Activated CD8-positive, alpha-beta T cell treated with anti-CD3 and anti-CD28 coated beads for 36 hours (primary cell): ENCODE measurements around the gene STIM2. TPM values are rescaled to one million over a fixed set of nuclear protein-coding genes. Genes with fewer than 3 reads are reported as not detected.

Experiments
- ATAC-seq: fragments of 200-7000 bp; cut with Tn5 transposase; one replicate; pipeline ENCODE4 v1.10.0; 2021; ENCODE audit warnings: mild to moderate bottlenecking, moderate library complexity
- CTCF ChIA-PET: fragments of 350-600 bp; sonication (Branson Sonifier 250); formaldehyde crosslinking; loops from one replicate; lab custom pipeline; 2021; ENCODE audit warnings: antibody characterized with exemption; lab: Charles Lee
- POLR2A ChIA-PET: fragments of 350-600 bp; sonication (Branson Sonifier 250); formaldehyde crosslinking; loops from one replicate; lab custom pipeline; 2021; ENCODE audit warnings: antibody characterized with exemption; lab: Charles Lee
- DNase-seq: peaks from one replicate; pipeline ENCODE4 v3.0.0-alpha.2; 2020
- H3K27ac Mint-ChIP-seq: one replicate; pipeline ENCODE4 v1.8.0; 2021; ENCODE audit warnings: mild to moderate bottlenecking, mixed read lengths
- H3K27me3 Mint-ChIP-seq: one replicate; pipeline ENCODE4 v1.8.0; 2021; ENCODE audit warnings: mixed read lengths
- H3K36me3 Mint-ChIP-seq: one replicate; pipeline ENCODE4 v1.8.0; 2021; ENCODE audit warnings: low read depth, mixed read lengths
- H3K4me1 Mint-ChIP-seq: one replicate; pipeline ENCODE4 v1.8.0; 2021; ENCODE audit warnings: low read depth, mixed read lengths
- H3K4me3 Mint-ChIP-seq: one replicate; pipeline ENCODE4 v1.8.0; 2021; ENCODE audit warnings: mild to moderate bottlenecking, moderate library complexity, mixed read lengths
- H3K9me3 Mint-ChIP-seq: one replicate; pipeline ENCODE4 v1.8.0; 2021; ENCODE audit warnings: mixed read lengths
- CTCF ChIP-seq: fragments of 200-600 bp; IDR thresholded peaks from one replicate; pipeline ENCODE4 v1.8.0; 2022; ENCODE audit warnings: antibody characterized with exemption, mild to moderate bottlenecking
- intact Hi-C: fragments of 100-400 bp; cut with micrococcal nuclease; formaldehyde crosslinking; loops from one replicate; pipeline ENCODE4 v1.10.0; 2022
- total RNA-seq, 2 experiments: library from RNA; stranded (reverse); gene quantifications; one replicate each; pipeline ENCODE4 v1.2.3, GENCODE V29; 2021

The STIM2 gene
- total RNA-seq, 2 experiments from 2014 or later = 44.4 to 46.6 TPM

DNA sequence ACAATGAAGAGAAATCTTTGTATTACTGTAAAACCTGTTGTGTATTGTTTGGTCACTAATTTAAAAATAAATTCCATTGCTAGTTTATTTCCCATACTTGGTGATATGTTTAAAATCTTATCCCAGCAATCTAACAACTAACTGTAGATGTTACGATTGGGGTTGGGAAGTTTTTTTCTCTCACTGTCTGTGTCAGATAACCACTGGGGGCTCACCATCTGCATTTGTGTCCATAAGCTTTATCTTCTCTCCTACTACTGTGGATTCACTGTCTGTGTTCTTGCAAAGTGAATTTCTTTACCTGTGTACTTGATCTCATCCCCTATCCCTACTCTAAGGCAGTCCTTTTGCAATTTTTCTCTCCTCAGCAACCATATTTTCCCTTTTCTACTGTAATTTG is 81.3 kb downstream of the STIM2 start:
- DNase-seq = no peak
- Mint-ChIP-seq H3K4me1 (peaks cover 60% of the 10 kb centered on the region), H3K9me3 (peaks cover 5% of the 10 kb centered on the region), H3K27me3 (no peaks in the 10 kb centered on the region), H3K36me3 (peaks cover 28% of the 10 kb centered on the region), H3K27ac (no peak overlapping the region), H3K4me3 (no peak overlapping the region)
- no peak for ATAC-seq
- TF ChIP-seq CTCF = no peak
- ChIA-PET POLR2A (no interaction called here), CTCF (no interaction called here)
- intact Hi-C loops = no loop called here

- ATAC-seq (no peak), DNase-seq (no peak)
- H3K36me3 Mint-ChIP-seq = peaks cover 28% of the 10 kb centered on the region
- intact Hi-C loops = no loop called here
- no peak overlapping the region for H3K4me3 Mint-ChIP-seq
- CTCF ChIA-PET = no interaction called here
- H3K27me3 Mint-ChIP-seq = no peaks in the 10 kb centered on the region
- POLR2A ChIA-PET = no interaction called here
- peaks cover 55% of the 10 kb centered on the region for H3K4me1 Mint-ChIP-seq
- H3K9me3 Mint-ChIP-seq = peaks cover 6% of the 10 kb centered on the region
- no peak overlapping the region for H3K27ac Mint-ChIP-seq
- TF ChIP-seq CTCF = no peak
These were observed 82.2 kb downstream of the STIM2 start for GRCh38 chr4:26942871-26943270.

- Mint-ChIP-seq H3K4me3 (no peak overlapping the region), H3K36me3 (peaks cover 28% of the 10 kb centered on the region), H3K9me3 (peaks cover 6% of the 10 kb centered on the region), H3K27me3 (no peaks in the 10 kb centered on the region), H3K27ac (no peak overlapping the region), H3K4me1 (peaks cover 56% of the 10 kb centered on the region)
- DNase-seq (no peak), ATAC-seq (no peak)
- no peak for TF ChIP-seq CTCF
- intact Hi-C loops = no loop called here
- CTCF ChIA-PET = no interaction called here
- POLR2A ChIA-PET = no interaction called here
These were observed 82.8 kb downstream of the STIM2 start for GRCh38 chr4:26943391-26943790.

- H3K36me3 Mint-ChIP-seq = peaks cover 30% of the 10 kb centered on the region
- CTCF ChIA-PET = no interaction called here
These were observed 85.2 kb downstream of the STIM2 start for GRCh38 chr4:26945794-26946193.

DNA sequence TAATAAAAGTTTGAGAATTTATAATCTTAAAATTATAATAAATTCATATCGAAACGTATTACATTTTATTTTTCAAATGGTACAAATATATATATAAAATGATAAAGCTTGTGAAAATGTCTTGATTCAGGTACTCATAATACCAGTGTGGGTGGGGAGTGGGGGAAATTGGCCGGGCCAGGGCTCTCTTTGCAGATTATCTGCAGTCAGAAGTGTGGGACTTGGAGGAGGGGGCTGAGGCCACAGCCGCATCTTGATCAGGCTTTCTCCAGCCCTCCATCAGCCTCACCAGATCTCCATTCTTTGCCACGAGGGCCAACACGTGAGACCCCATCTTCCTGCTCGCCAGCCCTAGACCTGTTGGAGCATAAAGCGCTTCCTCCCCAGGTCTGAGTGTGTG is 86.7 kb downstream of the STIM2 start:
- intact Hi-C loops = no loop called here
- peaks cover 34% of the 10 kb centered on the region for H3K36me3 Mint-ChIP-seq
- no peak for TF ChIP-seq CTCF
- CTCF ChIA-PET = no interaction called here
- H3K4me1 Mint-ChIP-seq = peaks cover 32% of the 10 kb centered on the region
- no peak for DNase-seq
- ATAC-seq = no peak
- no peaks in the 10 kb centered on the region for H3K27me3 Mint-ChIP-seq
- no peak overlapping the region for H3K4me3 Mint-ChIP-seq
- no peak overlapping the region for H3K27ac Mint-ChIP-seq
- POLR2A ChIA-PET = no interaction called here
- H3K9me3 Mint-ChIP-seq = peaks cover 10% of the 10 kb centered on the region

More at GRCh38 chr4:26945794-26946193, 85.2 kb downstream of the STIM2 start:
- no peak for TF ChIP-seq CTCF
- no peaks in the 10 kb centered on the region for H3K27me3 Mint-ChIP-seq
- ATAC-seq (no peak), DNase-seq (no peak)
- POLR2A ChIA-PET = no interaction called here
- H3K9me3 Mint-ChIP-seq = peaks cover 10% of the 10 kb centered on the region
- H3K4me3 Mint-ChIP-seq = no peak overlapping the region
- intact Hi-C loops = no loop called here
- peaks cover 41% of the 10 kb centered on the region for H3K4me1 Mint-ChIP-seq
- no peak overlapping the region for H3K27ac Mint-ChIP-seq
